ENCODE data around the gene CPNE1. TPM values are rescaled to one million over a fixed set of nuclear protein-coding genes. Genes with fewer than 3 reads are reported as not detected.
"Not testable (repeated sequence)": the region's sequence is repeated elsewhere in the genome, so short reads cannot be mapped to it uniquely, and the experiment has no call there.

CPNE1 gene
- total and polyA plus RNA-seq, 2 donors: 87.9 to 161 TPM

DNA sequence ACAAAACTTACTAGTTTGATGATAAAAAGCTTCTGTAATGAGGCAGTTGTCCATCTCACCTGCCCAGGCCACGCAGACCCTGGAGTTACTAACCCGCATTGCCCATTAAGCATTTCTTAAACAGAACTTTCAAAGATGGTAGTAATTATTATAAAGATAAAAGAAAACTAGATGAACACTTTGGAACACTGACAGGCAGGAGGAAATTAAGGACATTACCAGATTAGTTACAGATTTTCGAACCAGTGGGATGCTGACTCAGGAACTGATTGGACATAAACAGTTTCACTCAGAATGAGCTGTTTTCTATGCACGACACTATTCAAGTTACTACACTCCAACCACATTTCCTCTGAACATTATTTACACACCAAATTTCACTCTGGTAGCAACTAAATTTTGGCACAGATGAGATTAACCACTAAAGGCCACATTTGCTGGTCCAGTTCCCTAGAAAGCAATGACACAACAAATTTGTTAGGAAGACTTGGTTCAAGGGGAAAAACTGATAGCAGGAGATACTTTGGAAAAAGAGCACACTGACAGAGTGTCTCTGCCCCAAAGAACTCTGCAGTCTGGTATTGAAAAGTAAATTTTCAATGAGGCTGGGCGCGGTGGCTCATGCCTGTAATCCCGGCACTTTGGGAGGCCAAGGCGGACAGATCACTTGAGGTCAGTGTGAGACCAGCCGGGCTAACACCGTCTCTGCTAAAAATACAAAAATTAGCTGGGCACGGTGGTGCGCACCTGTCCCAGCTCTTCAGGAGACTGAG, 37.5 kb upstream of the CPNE1 start:
- peaks cover 5% of the 10 kb centered on the region for H3K36me3 ChIP-seq (ENCODE audit: insufficient read depth)
- DNase-seq (ENCODE audit: extremely low spot score): no peak
- WGBS: 79% methylated on average over 12 of the region's 12 CpGs

DNA sequence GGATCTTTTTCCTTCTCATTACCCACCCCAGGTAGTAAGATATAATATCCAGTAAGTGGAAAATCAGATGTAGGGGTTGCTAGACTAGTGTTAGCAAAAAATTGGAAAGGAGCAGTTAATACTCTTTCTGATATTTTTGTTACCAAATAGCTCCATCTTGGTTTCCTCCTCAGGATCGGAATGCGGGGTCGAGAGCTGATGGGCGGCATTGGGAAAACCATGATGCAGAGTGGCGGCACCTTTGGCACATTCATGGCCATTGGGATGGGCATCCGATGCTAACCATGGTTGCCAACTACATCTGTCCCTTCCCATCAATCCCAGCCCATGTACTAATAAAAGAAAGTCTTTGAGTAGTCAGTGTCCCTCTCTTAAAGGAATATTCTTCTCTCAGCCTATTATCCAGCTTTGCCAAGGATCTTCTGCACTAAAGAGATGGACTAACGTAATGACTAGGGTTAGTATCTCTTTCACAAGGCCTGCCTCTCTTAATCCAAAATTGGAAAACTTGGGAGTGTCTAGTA, 36.0 kb upstream of the CPNE1 start:
- no peak for DNase-seq (ENCODE audit: extremely low spot score)
- Histone ChIP-seq H3K36me3 (ENCODE audit: insufficient read depth) (peaks cover 3% of the 10 kb centered on the region), H3K4me3 (ENCODE audit: low read depth, low read length) (no peak overlapping the region), H3K27ac (ENCODE audit: low read depth) (no peak overlapping the region), H3K4me1 (ENCODE audit: insufficient read depth) (no peaks in the 10 kb centered on the region)
- 88% methylated on average over 7 of the region's 7 CpGs for WGBS

More for the DNA sequence above, 37.5 kb upstream of the CPNE1 start:
- Histone ChIP-seq H3K4me3 (ENCODE audit: low read depth, low read length) (no peak overlapping the region), H3K27ac (ENCODE audit: low read depth) (no peak overlapping the region), H3K4me1 (ENCODE audit: insufficient read depth) (no peaks in the 10 kb centered on the region)

DNA sequence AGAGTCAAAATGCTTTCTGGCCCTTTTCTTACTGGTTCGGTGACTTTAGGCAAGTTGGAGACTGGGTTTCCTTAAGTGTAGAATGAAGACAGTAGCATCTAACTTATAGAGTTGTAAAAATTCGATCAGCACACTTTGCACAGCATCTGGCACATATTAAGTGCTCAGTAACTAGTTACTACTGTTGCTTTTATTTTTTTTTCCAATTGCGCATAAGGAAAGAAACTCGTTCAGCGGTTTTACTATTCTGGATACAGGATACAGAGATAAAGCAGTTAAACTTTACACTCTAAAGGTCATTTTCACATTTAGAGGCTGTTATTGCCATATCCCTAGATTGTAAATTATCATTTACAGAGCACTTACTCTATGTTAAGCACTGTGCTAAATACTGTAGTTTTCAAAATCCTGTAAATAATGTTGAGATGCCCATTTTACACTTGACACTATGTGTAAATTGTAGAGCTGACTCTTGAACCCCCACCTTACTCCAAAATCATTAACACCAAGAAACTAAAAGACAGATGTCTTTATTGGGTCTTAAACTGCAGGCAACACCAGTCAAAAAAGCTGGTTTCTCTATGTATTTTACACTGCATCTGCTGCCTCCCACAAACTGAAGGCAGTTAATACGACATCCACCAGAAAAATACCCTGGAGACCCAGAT, 35.4 kb upstream of the CPNE1 start:
- peaks cover 3% of the 10 kb centered on the region for H3K36me3 ChIP-seq (ENCODE audit: insufficient read depth)
- no peak overlapping the region for H3K27ac ChIP-seq (ENCODE audit: low read depth)
- H3K4me3 ChIP-seq (ENCODE audit: low read depth, low read length): peak overlapping the region; percentile 85
- H3K4me1 ChIP-seq (ENCODE audit: insufficient read depth): no peaks in the 10 kb centered on the region
- no peak for DNase-seq (ENCODE audit: extremely low spot score)
- 17% methylated on average over 6 of the region's 6 CpGs for WGBS

DNA sequence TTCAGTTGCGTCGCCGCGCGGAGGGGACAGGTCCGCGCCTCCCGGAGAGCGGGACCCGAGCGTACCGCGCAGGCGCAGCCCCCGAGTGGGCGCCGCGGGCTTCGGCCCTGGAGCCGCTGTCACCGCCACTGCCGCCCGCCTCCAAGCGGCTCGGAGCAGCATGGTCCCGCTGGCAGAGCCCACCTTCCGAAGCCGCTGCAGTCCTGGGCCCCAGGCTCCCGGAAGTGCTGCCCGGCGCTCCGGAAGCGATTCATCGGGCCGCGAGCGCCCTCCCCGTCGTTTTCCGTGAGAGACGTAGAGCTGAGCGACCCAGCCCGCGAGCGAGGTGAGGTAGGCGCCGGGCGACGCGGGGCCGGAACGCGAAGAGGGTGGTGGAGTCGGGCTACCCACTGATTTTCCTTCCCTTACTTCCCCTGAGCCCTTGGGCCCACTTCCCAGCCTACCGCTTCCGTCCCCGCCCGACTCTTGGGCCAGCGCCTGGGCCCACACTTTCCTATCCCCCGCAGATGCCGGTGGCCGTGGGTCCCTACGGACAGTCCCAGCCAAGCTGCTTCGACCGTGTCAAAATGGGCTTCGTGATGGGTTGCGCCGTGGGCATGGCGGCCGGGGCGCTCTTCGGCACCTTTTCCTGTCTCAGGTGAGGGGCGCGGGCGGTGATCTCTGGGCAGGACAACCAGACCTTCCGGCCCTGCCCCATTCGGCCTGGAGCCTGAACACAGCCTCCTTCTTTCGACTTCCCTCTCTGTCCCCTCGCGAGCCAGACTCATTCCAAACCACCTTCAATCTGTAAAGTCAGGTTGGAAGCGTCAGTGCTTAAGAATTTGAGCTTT, 34.6 kb upstream of the CPNE1 start, which contains the start of the genes NFS1 and ROMO1:
Gene NFS1 (minus strand): TSS at position 226 of the 830 bp plus-strand sequence. CDS start 64 bp downstream, at position 162.
Gene ROMO1 (plus strand): TSS at position 279 of the 830 bp plus-strand sequence. CDS start 228 bp downstream, at position 507.
- DNase-seq (ENCODE audit: extremely low spot score): peak; percentile 55
- Histone ChIP-seq H3K36me3 (ENCODE audit: insufficient read depth) (no peaks in the 10 kb centered on the region), H3K4me3 (ENCODE audit: low read depth, low read length) (peak within 1 kb of the TSS; percentile 85), H3K27ac (ENCODE audit: low read depth) (peak within 1 kb of the TSS; percentile 84), H3K4me1 (ENCODE audit: insufficient read depth) (no peaks in the 10 kb centered on the region)
- under 1% methylated on average over 81 of the region's 81 CpGs for WGBS

DNA sequence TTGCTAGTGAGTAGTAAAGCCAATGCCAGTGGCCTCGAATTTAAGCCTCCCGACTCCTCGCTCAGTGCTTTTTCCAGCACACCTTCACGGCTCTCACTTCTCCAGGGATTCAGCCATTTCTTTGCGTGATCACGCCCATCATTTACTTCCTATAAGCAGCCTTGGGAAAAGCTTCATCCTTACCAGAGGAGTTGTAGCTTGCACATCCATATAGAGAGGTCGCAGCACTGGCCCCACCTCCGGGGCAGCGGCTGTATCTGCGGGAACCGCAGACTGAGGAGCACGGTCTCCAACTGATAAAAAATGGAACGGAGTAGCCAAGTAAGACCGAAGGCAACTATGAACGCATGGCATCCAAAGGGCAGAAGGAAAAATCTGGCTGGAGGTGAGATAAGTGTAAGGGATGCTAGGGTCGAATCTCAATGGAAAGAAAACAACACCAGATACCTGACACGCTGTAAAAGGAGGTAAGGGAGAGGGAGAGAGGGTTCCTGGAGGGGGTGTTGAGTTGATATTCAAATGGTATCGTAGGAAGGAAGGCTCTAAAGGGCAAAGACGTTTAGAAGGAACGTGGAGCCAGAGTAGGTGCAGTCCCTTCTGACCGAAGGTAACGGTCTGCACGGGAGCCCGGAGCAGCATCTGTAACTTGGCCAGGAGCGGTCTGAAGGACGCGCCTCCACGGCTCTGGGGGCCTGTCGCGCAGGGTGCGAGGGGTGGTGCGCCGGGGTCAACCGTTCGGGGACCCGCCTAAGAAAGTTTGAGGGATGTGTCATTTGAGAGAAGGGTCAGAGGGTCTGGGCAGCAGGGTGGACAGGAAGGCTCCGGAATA, 33.8 kb upstream of the CPNE1 start:
- H3K4me1 ChIP-seq (ENCODE audit: insufficient read depth): no peaks in the 10 kb centered on the region
- no peak overlapping the region for H3K27ac ChIP-seq (ENCODE audit: low read depth)
- peak overlapping the region; percentile 85 for H3K4me3 ChIP-seq (ENCODE audit: low read depth, low read length)
- no peak for DNase-seq (ENCODE audit: extremely low spot score)
- no peaks in the 10 kb centered on the region for H3K36me3 ChIP-seq (ENCODE audit: insufficient read depth)
- 5% methylated on average over 37 of the region's 37 CpGs for WGBS

DNA sequence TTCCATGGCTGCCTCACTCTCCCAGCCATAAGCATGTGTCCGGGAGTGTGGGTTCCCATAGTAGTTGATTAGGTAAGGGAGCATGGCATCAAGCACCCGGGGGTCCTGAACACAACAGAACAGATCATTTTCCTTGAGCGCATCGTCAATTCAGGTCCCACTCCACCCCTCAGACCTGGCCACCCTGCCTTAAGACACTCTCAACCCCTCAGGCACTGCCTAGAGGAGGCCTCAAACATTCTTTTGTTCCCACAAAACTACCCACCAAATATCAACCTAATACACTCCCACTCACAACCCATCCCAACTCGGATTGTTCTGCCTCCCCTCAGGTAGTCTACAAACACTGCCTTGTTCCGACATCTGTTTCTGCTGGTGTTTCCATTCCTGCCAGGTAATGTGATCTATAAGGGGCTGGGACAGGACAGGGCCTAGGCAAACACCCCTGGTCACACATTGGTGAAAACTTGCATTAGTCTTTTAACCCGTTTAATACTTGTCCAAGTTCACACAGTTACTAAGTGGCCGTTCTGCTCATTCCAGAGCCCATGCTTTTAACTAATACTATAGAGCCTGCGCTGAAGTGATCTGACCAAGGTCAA, 33.1 kb upstream of the CPNE1 start:
- no peak for DNase-seq (ENCODE audit: extremely low spot score)
- WGBS: 77% methylated on average over 9 of the region's 9 CpGs
- H3K4me3 ChIP-seq (ENCODE audit: low read depth, low read length): peak overlapping the region; percentile 85
- H3K27ac ChIP-seq (ENCODE audit: low read depth): no peak overlapping the region
- no peaks in the 10 kb centered on the region for H3K4me1 ChIP-seq (ENCODE audit: insufficient read depth)
- H3K36me3 ChIP-seq (ENCODE audit: insufficient read depth): no peaks in the 10 kb centered on the region

DNA sequence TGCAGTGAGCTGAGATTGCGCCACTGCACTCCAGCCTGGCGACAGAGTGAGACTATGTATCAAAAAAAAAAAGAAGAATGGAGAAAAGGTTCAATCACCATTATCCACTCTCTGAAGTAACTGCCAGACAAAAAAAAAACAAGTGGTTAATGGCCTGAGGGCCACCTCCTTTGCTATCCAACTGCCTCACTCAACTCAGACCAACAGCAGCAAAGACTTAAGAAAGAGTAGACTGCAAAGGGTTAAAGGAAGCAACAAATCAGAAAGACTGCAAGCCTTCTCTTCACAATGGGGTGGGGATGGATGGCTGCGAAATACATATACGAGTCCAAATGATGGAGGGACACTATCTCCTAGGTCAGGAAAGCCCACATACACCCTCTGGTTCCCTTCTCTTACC, 31.3 kb upstream of the CPNE1 start:
- DNase-seq (ENCODE audit: extremely low spot score): no peak
- Histone ChIP-seq H3K36me3 (ENCODE audit: insufficient read depth) (no peaks in the 10 kb centered on the region), H3K27ac (ENCODE audit: low read depth) (no peak overlapping the region), H3K4me1 (ENCODE audit: insufficient read depth) (no peaks in the 10 kb centered on the region), H3K4me3 (ENCODE audit: low read depth, low read length) (no peak overlapping the region)
- WGBS: 81% methylated on average over 4 of the region's 4 CpGs

DNA sequence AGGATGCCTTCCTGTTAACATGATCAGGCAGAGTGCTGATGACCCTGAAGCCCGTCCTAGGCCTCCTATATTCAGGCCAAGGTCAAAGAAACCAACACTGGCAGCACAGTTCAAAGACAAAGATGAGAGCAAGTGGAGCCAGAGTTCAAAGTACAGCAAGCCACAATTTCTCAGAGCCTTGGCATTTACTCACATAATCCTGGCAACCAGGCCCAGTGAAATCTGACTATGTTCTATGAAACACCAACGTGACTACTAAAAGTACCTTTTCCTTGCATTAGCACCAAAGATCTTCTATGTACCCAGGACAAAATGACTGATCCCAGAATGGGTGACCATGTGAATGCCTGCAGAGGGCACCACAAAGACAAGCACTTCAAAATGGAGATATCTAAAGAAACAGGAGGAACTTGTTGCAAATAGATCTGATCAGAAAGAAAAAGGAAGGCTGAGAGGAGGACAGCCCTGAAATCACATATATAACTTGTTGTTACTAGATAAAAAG, 30.6 kb upstream of the CPNE1 start:
- DNase-seq (ENCODE audit: extremely low spot score): no peak
- Histone ChIP-seq H3K27ac (ENCODE audit: low read depth) (no peak overlapping the region), H3K4me3 (ENCODE audit: low read depth, low read length) (no peak overlapping the region), H3K4me1 (ENCODE audit: insufficient read depth) (no peaks in the 10 kb centered on the region), H3K36me3 (ENCODE audit: insufficient read depth) (no peaks in the 10 kb centered on the region)
- 87% methylated on average over 2 of the region's 2 CpGs for WGBS

DNA sequence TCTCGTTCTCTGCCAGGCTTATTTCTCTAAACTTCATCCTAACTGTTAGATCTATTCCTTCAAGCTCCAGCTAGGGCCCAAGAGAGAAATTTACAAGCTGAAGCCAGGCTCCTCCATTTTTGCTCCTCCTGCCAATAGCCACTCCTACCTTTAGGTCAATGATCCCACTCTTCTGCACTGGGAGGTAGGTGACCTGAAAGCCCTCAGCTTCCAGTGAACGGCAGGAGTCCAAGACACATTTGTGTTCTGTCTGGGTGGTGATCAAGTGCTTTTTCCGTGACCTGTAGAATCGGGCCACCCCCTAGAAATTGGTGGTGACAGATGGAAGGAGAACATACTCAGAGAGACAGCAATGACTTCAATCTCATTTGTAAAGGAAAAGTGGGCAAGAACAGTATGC, 25.6 kb upstream of the CPNE1 start:
- H3K27ac ChIP-seq (ENCODE audit: low read depth): no peak overlapping the region
- DNase-seq (ENCODE audit: extremely low spot score): no peak
- H3K36me3 ChIP-seq (ENCODE audit: insufficient read depth): no peaks in the 10 kb centered on the region
- 92% methylated on average over 4 of the region's 4 CpGs for WGBS
- H3K4me3 ChIP-seq (ENCODE audit: low read depth, low read length): no peak overlapping the region
- H3K4me1 ChIP-seq (ENCODE audit: insufficient read depth): no peaks in the 10 kb centered on the region

DNA sequence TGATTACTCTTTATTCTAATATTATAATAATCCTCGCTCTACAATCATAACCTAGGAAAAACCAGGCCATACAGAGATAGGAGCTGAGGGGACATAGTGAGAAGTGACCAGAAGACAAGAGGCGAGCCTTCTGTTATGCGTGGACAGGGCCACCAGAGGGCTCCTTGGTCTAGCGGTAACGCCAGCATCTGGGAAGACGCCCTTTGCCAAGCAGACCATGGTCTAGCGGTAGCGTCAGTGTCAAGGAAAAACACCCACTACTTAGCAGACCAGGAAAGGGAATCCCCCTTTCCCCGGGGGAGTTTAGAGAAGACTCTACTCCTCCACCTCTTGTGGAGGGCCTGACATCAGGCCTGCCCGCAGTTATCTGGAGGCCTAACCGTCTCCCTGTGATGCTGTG, 22.2 kb upstream of the CPNE1 start:
- H3K4me3 ChIP-seq (ENCODE audit: low read depth, low read length); H3K27ac ChIP-seq (ENCODE audit: low read depth); H3K36me3 ChIP-seq (ENCODE audit: insufficient read depth); H3K4me1 ChIP-seq (ENCODE audit: insufficient read depth); DNase-seq (ENCODE audit: extremely low spot score): not testable (repeated sequence)
- 93% methylated on average over 11 of the region's 11 CpGs for WGBS

DNA sequence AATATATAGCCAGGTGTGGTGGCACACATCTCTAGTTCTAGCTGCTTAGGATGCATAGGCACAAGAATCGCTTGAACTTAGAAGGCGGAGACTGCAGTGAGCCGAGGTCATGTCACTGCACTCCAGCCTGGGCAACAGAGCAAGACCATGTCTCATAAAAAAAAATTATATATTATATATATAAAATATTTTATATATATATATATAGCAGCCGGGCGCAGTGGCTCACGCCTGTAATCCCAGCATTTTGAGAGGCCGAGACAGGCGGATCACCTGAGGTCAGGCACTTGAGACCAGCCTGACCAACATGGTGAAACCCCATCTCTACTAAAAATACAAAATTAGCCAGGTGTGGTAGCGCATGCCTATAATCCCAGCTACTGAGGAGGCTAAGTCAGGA, 20.7 kb upstream of the CPNE1 start:
- H3K36me3 ChIP-seq (ENCODE audit: insufficient read depth); DNase-seq (ENCODE audit: extremely low spot score); H3K4me1 ChIP-seq (ENCODE audit: insufficient read depth); H3K27ac ChIP-seq (ENCODE audit: low read depth); H3K4me3 ChIP-seq (ENCODE audit: low read depth, low read length): not testable (repeated sequence)
- 95% methylated on average over 9 of the region's 9 CpGs for WGBS

DNA sequence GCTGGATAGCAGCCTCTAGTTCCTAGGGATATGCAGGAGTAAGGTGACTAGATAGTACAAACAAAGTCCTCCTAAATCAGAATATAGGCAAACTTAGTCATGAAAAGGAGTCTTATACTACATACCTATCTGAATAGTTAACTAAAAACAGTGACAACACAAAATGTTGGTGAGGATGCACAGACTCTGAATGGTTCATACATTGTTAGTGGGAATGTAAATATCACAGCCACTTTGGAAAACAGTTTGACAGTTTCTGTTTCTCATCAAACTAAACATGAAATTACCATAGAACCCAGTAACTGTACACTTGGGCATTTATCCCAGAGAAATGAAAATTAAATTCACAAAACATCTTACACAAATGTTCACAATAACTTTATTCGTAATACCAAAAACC, 17.3 kb upstream of the CPNE1 start:
- Histone ChIP-seq H3K4me1 (ENCODE audit: insufficient read depth) (no peaks in the 10 kb centered on the region), H3K27ac (ENCODE audit: low read depth) (no peak overlapping the region), H3K36me3 (ENCODE audit: insufficient read depth) (no peaks in the 10 kb centered on the region), H3K4me3 (ENCODE audit: low read depth, low read length) (no peak overlapping the region)
- DNase-seq (ENCODE audit: extremely low spot score): no peak
- 89% methylated on average over 1 of the region's 1 CpG for WGBS

All from urinary bladder (tissue), 4 donors.